Esophagus (tissue), 2 donors: ENCODE measurements around the gene SART3. TPM values are rescaled to one million over a fixed set of nuclear protein-coding genes. Genes with fewer than 3 reads are reported as not detected.

ENCODE experiments used
- polyA plus RNA-seq, 2 donors: library from polyadenylated mRNA; stranded (reverse); fragments of 200-250 nt; gene quantifications; one replicate each; pipeline ENCODE4 v1.2.3, GENCODE V29; 2013
- donor health status: healthy with polysubstance abuse.
- donor health status: Bipolar disorder and iron deficiency.

Gene SART3
- polyA plus RNA-seq, 2 donors, result 10.8 to 16.0 TPM

Other genes with a start within 250 kb of the SART3 start
- gene CMKLR1, start 221.9 kb downstream of the SART3 start, polyA plus RNA-seq, result under 1 TPM; 0.24 to 0.45 TPM
- gene FICD, start 45.9 kb downstream of the SART3 start, polyA plus RNA-seq, result 1 to 10 TPM; 1.1 TPM
- gene ISCU, start 1.4 kb upstream of the SART3 start, polyA plus RNA-seq, result 10 to 100 TPM; 38.7 to 87.2 TPM
- gene TMEM119, start 36.9 kb upstream of the SART3 start, polyA plus RNA-seq, result under 1 TPM; 0.54 to 0.63 TPM
- gene SELPLG, start 72.7 kb upstream of the SART3 start, polyA plus RNA-seq, result 1 to 10 TPM in 1 of 2 donors, under 1 TPM in 1; 0.86 to 2.0 TPM
- gene CORO1C, start 170.3 kb upstream of the SART3 start, polyA plus RNA-seq, result 10 to 100 TPM; 23.6 to 40.2 TPM